AG09319 (cell line): ENCODE measurements around the gene PRKD1.
"Not testable (repeated sequence)": the region's sequence is repeated elsewhere in the genome, so short reads cannot be mapped to it uniquely, and the experiment has no call there.

Source experiments
- DNase-seq: peaks from one replicate; pipeline ENCODE4 v3.0.0-alpha.2; 2010; ENCODE audit warnings: low read depth; ENCODE audit errors: extremely low read depth
- CTCF ChIP-seq: IDR thresholded peaks from 2 replicates; pipeline ENCODE4 v1.5.1; 2011; ENCODE audit warnings: low read depth, mild to moderate bottlenecking, inconsistent platforms, low read length, moderate library complexity

PRKD1 gene

DNA sequence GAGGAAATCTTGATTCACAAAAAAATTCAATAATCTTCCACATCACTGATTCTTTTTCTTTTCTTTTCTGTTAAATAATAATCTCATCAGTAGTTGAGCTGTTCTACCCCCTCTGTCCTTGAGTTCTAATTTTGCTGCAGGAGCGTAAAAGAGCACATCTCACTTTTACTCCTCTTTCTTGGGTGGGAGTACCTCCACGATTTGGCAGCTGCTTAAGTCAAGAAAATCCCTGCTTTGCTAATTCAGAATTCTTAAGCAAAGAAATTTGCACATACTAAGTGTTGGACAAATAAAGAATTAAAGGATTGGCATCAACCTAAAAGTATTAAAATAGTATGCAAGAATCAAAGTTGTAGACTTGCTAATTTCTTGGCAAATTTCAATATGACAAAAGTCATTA, 128.8 kb downstream of the PRKD1 start:
- TF ChIP-seq CTCF, result no peak
- DNase-seq, result no peak

DNA sequence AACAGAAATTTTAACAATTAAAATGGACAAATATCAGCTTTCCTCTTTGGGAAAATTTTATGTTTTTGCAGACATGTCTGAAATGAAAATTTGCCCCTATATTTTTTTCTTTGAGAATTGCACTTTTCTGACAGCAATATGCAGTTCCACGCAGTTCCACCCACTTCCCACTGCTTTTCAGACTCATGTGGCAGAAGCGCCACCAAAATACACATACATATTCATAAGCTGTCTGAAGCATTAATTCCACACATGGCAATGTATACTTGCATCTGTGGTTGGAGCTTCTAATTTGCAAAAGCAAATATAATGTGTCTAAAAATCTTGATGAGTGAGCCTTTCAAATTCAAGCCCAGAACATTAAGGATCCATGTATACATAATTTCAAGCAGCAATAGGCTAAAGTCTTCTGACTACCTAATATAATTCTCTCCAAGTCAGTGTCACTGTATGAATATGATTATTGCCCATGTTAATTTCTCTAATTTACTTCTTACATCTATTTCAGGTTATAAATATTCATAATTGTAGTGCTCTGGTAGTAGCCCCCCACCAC, 129.5 kb downstream of the PRKD1 start:
- DNase-seq, result no peak
- TF ChIP-seq CTCF, result no peak

- no peak for TF ChIP-seq CTCF
- no peak for DNase-seq
Observed at GRCh38 chr14:29796853-29797252, 130.8 kb downstream of the PRKD1 start.

DNA sequence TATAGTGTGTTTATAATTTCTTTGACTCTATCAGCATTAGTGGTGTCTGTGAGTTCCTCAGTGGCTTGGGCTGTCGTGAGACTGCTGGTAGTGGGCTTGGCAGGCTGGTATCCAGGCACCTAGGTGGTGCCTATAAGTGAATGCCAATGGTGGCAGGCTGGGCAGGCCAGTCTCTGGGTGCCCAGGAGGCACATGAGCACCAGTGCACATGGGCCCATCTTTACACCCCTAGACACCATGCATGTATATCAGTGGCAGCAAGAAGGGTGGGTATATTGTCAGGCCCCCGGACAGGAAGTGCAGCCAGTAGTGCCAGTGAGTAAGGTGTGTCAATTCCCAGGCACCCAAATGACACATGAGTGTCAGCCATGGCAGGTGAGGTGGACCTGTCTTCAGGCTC, 138.2 kb downstream of the PRKD1 start:
- no peak for TF ChIP-seq CTCF
- no peak for DNase-seq

GRCh38 chr14:29788093-29788492, 139.6 kb downstream of the PRKD1 start:
- no peak for TF ChIP-seq CTCF
- no peak for DNase-seq

GRCh38 chr14:29783556-29783955, 144.1 kb downstream of the PRKD1 start:
- no peak for DNase-seq
- TF ChIP-seq CTCF, result no peak

GRCh38 chr14:29782041-29782440, 145.6 kb downstream of the PRKD1 start:
- no peak for TF ChIP-seq CTCF
- DNase-seq, result no peak

DNA sequence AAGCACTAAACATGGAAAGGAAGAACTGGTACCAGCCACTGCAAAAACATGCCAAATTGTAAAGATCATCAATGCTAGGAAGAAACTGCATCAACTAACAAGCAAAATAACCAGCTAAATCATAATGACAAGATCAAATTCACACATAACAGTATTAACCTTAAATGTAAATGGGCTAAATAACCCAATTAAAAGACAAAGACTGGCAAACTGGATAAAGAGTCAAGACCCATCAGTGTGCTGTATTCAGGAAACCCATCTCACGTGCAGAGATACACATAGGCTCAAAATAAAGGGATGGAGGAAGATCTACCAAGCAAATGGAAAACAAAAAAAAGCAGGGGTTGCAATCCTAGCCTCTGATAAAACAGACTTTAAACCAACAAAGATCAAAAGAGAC, 150.5 kb downstream of the PRKD1 start:
- DNase-seq, result not testable (repeated sequence)
